Neural cell (in vitro differentiated cells): ENCODE data around the gene AFF1. TPM values are rescaled to one million over a fixed set of nuclear protein-coding genes. Genes with fewer than 3 reads are reported as not detected.

Source experiments
- H2AFZ ChIP-seq: fragments of 200-600, 300-800 bp; sonication (generic), shearing (Covaris generic); 2 replicates; pipeline ENCODE4 v1.6.0; 2014; ENCODE audit warnings: low read depth, mild to moderate bottlenecking, antibody characterized with exemption, low read length, moderate library complexity
- H3F3A ChIP-seq: fragments of 200-600 bp; shearing (Covaris generic); 2 replicates; pipeline ENCODE4 v1.6.1; 2016; ENCODE audit warnings: mild to moderate bottlenecking, moderate library complexity, mixed read lengths, antibody characterized with exemption, low read length; ENCODE audit not compliant: insufficient read depth, poor library complexity, severe bottlenecking
- H3K27ac ChIP-seq: fragments of 200-600, 300-800 bp; sonication (generic), shearing (Covaris generic); 2 replicates; pipeline ENCODE4 v1.5.1; 2014; ENCODE audit warnings: mild to moderate bottlenecking, low read length, moderate library complexity
- H3K27me3 ChIP-seq: fragments of 300-800, 200-600 bp; sonication (generic), shearing (Covaris generic); 2 replicates; pipeline ENCODE4 v1.6.0; 2014; ENCODE audit warnings: mild to moderate bottlenecking, low read depth, low read length, moderate library complexity; ENCODE audit not compliant: insufficient read depth
- H3K36me3 ChIP-seq: fragments of 300-800, 200-600 bp; sonication (generic), shearing (Covaris generic); 2 replicates; pipeline ENCODE4 v1.5.1; 2014; ENCODE audit warnings: mild to moderate bottlenecking, antibody characterized with exemption, low read length, moderate library complexity; ENCODE audit not compliant: insufficient read depth
- H3K4me2 ChIP-seq: fragments of 300-800, 200-600 bp; sonication (generic), shearing (Covaris generic); 2 replicates; pipeline ENCODE4 v1.6.0; 2014; ENCODE audit warnings: mild to moderate bottlenecking, low read length
- H3K4me3 ChIP-seq: fragments of 300-800, 200-600 bp; sonication (generic), shearing (Covaris generic); 2 replicates; pipeline ENCODE4 v1.5.1; 2014; ENCODE audit warnings: mild to moderate bottlenecking, low read length, moderate library complexity
- H3K79me2 ChIP-seq: fragments of 200-600 bp; shearing (Covaris generic); replicated peaks from 2 replicates; pipeline ENCODE4 v1.6.0; 2014; ENCODE audit warnings: mild to moderate bottlenecking, low read length, moderate library complexity; ENCODE audit not compliant: insufficient read depth
- H3K9ac ChIP-seq: fragments of 300-800, 200-600 bp; sonication (generic), shearing (Covaris generic); 2 replicates; pipeline ENCODE4 v1.6.1; 2016; ENCODE audit warnings: mild to moderate bottlenecking, low read length, mixed read lengths
- H3K9me2 ChIP-seq: fragments of 200-600 bp; shearing (Covaris generic); 2 replicates; pipeline ENCODE4 v1.6.1; 2016; ENCODE audit warnings: mild to moderate bottlenecking, low read length, mixed read lengths; ENCODE audit not compliant: insufficient read depth
- H3K9me3 ChIP-seq: fragments of 200-600, 300-800 bp; sonication (generic), shearing (Covaris generic); 2 replicates; pipeline ENCODE4 v1.6.1; 2016; ENCODE audit warnings: mild to moderate bottlenecking, mixed run types, low read length, moderate library complexity, mixed read lengths
- H4K20me1 ChIP-seq: fragments of 200-600 bp; shearing (Covaris generic); 2 replicates; pipeline ENCODE4 v1.6.1; 2016; ENCODE audit warnings: mild to moderate bottlenecking, mixed run types; ENCODE audit not compliant: insufficient read depth
- EP300 ChIP-seq: fragments of 450-650 bp; conservative IDR thresholded peaks from 2 replicates; pipeline ENCODE4 v1.6.1; 2014; ENCODE audit warnings: antibody characterized with exemption, mild to moderate bottlenecking, moderate library complexity; ENCODE audit not compliant: poor library complexity, severe bottlenecking
- EZH2 ChIP-seq: fragments of 200-600, 300-800 bp; shearing (Covaris generic), sonication (generic); IDR thresholded peaks from 2 replicates; pipeline ENCODE4 v1.6.1; 2014; ENCODE audit warnings: antibody characterized with exemption, low read length, borderline replicate concordance, mild to moderate bottlenecking; ENCODE audit not compliant: insufficient read depth, poor library complexity, severe bottlenecking
- MXI1 ChIP-seq: fragments of 450-650 bp; conservative IDR thresholded peaks from 2 replicates; pipeline ENCODE4 v1.6.1; 2014; ENCODE audit warnings: antibody characterized with exemption, mild to moderate bottlenecking; ENCODE audit not compliant: poor library complexity, severe bottlenecking
- POLR2AphosphoS5 ChIP-seq: IDR thresholded peaks from 2 replicates; pipeline ENCODE4 v1.6.1; 2012
- RAD21 ChIP-seq: fragments of 450-650 bp; conservative IDR thresholded peaks from 2 replicates; pipeline ENCODE4 v1.6.1; 2014; ENCODE audit warnings: antibody characterized with exemption, mild to moderate bottlenecking, moderate library complexity
- SMC3 ChIP-seq: fragments of 450-650 bp; conservative IDR thresholded peaks from 2 replicates; pipeline ENCODE4 v1.6.1; 2014; ENCODE audit warnings: antibody characterized with exemption, mild to moderate bottlenecking, moderate library complexity; ENCODE audit not compliant: poor library complexity
- TAF1 ChIP-seq: IDR thresholded peaks from 2 replicates; pipeline ENCODE4 v1.6.1; 2012; ENCODE audit warnings: low read depth
- polyA plus RNA-seq: library from polyadenylated mRNA; depleted of rRNA; stranded (reverse); fragments of >200 nt; gene quantifications from 2 replicates; pipeline ENCODE4 v1.2.3, GENCODE V29; 2014
- TF ChIP-seq, protein P1 (sequence below): fragments of 450-650 bp; IDR thresholded peaks from 2 replicates; pipeline ENCODE4 v1.5.1; 2014; ENCODE audit warnings: antibody characterized with exemption, mild to moderate bottlenecking, moderate library complexity; ENCODE audit not compliant: poor library complexity, severe bottlenecking
- TF ChIP-seq, protein P2 (sequence below): IDR thresholded peaks from 2 replicates; pipeline ENCODE4 v1.6.1; 2012; ENCODE audit warnings: borderline replicate concordance

AFF1 gene
- polyA plus RNA-seq, 1 donor from 2014 or later: 0.63 TPM

DNA sequence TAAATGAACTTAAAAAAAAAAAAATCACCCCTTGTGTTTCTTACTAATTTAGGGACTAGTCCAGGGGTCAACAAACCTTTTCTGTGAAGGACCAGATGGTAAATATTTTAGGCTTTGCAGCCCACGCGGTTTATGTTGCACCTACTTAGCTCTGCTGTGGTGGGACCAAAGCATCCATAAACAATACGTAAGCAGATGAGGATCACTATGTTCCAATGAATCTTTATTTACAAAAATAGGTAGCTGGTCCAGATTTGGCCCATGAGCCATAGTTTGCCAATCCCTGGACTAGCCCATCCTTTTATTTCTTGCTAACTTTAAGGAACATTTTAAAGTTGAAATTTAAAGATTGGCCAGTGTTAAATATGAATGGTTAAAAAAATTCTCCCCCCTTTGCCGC is 95.3 kb downstream of the AFF1 start:
- Histone ChIP-seq H3K9ac (no peak overlapping the region), H3K9me2 (no peaks in the 10 kb centered on the region), H2AFZ (no peak overlapping the region), H4K20me1 (no peaks in the 10 kb centered on the region), H3K36me3 (no peaks in the 10 kb centered on the region), H3K9me3 (no peaks in the 10 kb centered on the region), H3F3A (no peaks in the 10 kb centered on the region), H3K4me3 (no peak overlapping the region), H3K27ac (no peak overlapping the region), H3K79me2 (peaks cover 33% of the 10 kb centered on the region), H3K27me3 (no peaks in the 10 kb centered on the region), H3K4me2 (no peak overlapping the region)
- TF ChIP-seq, protein P1, sequence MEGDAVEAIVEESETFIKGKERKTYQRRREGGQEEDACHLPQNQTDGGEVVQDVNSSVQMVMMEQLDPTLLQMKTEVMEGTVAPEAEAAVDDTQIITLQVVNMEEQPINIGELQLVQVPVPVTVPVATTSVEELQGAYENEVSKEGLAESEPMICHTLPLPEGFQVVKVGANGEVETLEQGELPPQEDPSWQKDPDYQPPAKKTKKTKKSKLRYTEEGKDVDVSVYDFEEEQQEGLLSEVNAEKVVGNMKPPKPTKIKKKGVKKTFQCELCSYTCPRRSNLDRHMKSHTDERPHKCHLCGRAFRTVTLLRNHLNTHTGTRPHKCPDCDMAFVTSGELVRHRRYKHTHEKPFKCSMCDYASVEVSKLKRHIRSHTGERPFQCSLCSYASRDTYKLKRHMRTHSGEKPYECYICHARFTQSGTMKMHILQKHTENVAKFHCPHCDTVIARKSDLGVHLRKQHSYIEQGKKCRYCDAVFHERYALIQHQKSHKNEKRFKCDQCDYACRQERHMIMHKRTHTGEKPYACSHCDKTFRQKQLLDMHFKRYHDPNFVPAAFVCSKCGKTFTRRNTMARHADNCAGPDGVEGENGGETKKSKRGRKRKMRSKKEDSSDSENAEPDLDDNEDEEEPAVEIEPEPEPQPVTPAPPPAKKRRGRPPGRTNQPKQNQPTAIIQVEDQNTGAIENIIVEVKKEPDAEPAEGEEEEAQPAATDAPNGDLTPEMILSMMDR: no peak
- TF ChIP-seq EZH2 (no peak), RAD21 (no peak), EP300 (no peak), MXI1 (no peak), POLR2AphosphoS5 (no peak), TAF1 (no peak)
- TF ChIP-seq, protein P2, sequence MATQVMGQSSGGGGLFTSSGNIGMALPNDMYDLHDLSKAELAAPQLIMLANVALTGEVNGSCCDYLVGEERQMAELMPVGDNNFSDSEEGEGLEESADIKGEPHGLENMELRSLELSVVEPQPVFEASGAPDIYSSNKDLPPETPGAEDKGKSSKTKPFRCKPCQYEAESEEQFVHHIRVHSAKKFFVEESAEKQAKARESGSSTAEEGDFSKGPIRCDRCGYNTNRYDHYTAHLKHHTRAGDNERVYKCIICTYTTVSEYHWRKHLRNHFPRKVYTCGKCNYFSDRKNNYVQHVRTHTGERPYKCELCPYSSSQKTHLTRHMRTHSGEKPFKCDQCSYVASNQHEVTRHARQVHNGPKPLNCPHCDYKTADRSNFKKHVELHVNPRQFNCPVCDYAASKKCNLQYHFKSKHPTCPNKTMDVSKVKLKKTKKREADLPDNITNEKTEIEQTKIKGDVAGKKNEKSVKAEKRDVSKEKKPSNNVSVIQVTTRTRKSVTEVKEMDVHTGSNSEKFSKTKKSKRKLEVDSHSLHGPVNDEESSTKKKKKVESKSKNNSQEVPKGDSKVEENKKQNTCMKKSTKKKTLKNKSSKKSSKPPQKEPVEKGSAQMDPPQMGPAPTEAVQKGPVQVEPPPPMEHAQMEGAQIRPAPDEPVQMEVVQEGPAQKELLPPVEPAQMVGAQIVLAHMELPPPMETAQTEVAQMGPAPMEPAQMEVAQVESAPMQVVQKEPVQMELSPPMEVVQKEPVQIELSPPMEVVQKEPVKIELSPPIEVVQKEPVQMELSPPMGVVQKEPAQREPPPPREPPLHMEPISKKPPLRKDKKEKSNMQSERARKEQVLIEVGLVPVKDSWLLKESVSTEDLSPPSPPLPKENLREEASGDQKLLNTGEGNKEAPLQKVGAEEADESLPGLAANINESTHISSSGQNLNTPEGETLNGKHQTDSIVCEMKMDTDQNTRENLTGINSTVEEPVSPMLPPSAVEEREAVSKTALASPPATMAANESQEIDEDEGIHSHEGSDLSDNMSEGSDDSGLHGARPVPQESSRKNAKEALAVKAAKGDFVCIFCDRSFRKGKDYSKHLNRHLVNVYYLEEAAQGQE: no peak

- Histone ChIP-seq H3K9me2 (no peaks in the 10 kb centered on the region), H3K4me3 (peak overlapping the region; percentile 13), H3K27ac (no peak overlapping the region), H3K9ac (no peak overlapping the region), H2AFZ (no peak overlapping the region), H3K27me3 (no peaks in the 10 kb centered on the region), H3K36me3 (no peaks in the 10 kb centered on the region), H3K4me2 (no peak overlapping the region), H3K79me2 (peaks cover 37% of the 10 kb centered on the region), H3K9me3 (no peaks in the 10 kb centered on the region), H4K20me1 (no peaks in the 10 kb centered on the region), H3F3A (no peaks in the 10 kb centered on the region)
- no peak for TF ChIP-seq SMC3
- TF ChIP-seq RAD21: no peak
- TF ChIP-seq EZH2: no peak
- TF ChIP-seq TAF1: no peak
- no peak for TF ChIP-seq MXI1
- TF ChIP-seq, protein P2: no peak
- no peak for TF ChIP-seq POLR2AphosphoS5
- TF ChIP-seq, protein P1: no peak
- TF ChIP-seq EP300: no peak
Measured at GRCh38 chr4:87030755-87031441, 96.1 kb downstream of the AFF1 start.
